GM19035 (cell line): ENCODE data around the gene WDR73.

Experiments used
- ATAC-seq: cut with Tn5 transposase; IDR thresholded peaks from one replicate; pipeline ENCODE4 v1.9.1; 2021; ENCODE audit not compliant: unreplicated experiment

WDR73 gene

GRCh38 chr15:84621358-84621979 lies 32.6 kb downstream of the WDR73 start:
- ATAC-seq = no peak

GRCh38 chr15:84620626-84621025 lies 33.5 kb downstream of the WDR73 start:
- no peak for ATAC-seq

GRCh38 chr15:84616235-84616634 lies 37.8 kb downstream of the WDR73 start:
- ATAC-seq = no peak

GRCh38 chr15:84611631-84612030 lies 42.5 kb downstream of the WDR73 start:
- no peak for ATAC-seq

- no peak for ATAC-seq
Observed at GRCh38 chr15:84609818-84610525, 44.1 kb downstream of the WDR73 start.

- no peak for ATAC-seq
Observed at GRCh38 chr15:84608707-84609284, 45.3 kb downstream of the WDR73 start.

GRCh38 chr15:84606653-84607120 lies 47.4 kb downstream of the WDR73 start:
- no peak for ATAC-seq

- no peak for ATAC-seq
Observed at GRCh38 chr15:84605554-84605882, 48.6 kb downstream of the WDR73 start.

- no peak for ATAC-seq
Observed at GRCh38 chr15:84604826-84605553, 49.1 kb downstream of the WDR73 start.

- ATAC-seq = no peak
Observed at GRCh38 chr15:84603630-84604379, 50.3 kb downstream of the WDR73 start.

GRCh38 chr15:84601555-84601838 lies 52.6 kb downstream of the WDR73 start:
- no peak for ATAC-seq

GRCh38 chr15:84600687-84601554 lies 53.2 kb downstream of the WDR73 start, which contains the start of gene ZSCAN2:
ZSCAN2 (plus strand) TSS chr15:84601009; CDS start chr15:84603928, 2,919 bp downstream.
- ATAC-seq = peak; percentile 87

GRCh38 chr15:84600331-84600686 lies 53.8 kb downstream of the WDR73 start:
- ATAC-seq = peak; percentile 11

- ATAC-seq = no peak
Observed at GRCh38 chr15:84599906-84600305, 54.2 kb downstream of the WDR73 start.

- ATAC-seq = no peak
Observed at GRCh38 chr15:84598993-84599392, 55.1 kb downstream of the WDR73 start.

GRCh38 chr15:84598250-84598649 lies 55.8 kb downstream of the WDR73 start:
- ATAC-seq = peak; percentile 49

- no peak for ATAC-seq
Observed at GRCh38 chr15:84597296-84597695, 56.8 kb downstream of the WDR73 start.

- no peak for ATAC-seq
Observed at GRCh38 chr15:84595660-84596059, 58.4 kb downstream of the WDR73 start.

- no peak for ATAC-seq
Observed at GRCh38 chr15:84594617-84595290, 59.3 kb downstream of the WDR73 start.

- no peak for ATAC-seq
Observed at GRCh38 chr15:84591815-84592214, 62.3 kb downstream of the WDR73 start.
